ENCODE data around the gene DNAJC1.

DNA sequence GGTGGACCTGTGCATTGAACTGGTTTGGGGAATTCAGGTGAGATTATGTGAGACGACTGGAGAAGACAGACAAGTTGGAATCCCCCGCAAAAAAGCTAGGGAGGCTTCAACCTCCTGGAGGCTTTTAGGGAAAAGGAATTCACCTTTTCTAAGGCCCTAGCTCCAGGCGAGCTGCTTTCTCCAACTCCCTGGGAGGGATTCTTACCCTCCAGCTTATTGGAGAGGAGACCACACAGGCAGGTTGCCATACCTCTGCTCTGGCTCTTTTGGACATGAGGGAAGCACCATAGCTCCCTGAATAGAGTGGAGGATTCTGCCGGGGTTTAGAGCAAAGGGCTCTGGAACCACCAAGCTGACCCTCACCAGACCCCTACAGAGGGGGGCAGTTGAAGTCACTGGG, 255.7 kb downstream of the DNAJC1 start:
- TF ChIP-seq, protein P1, sequence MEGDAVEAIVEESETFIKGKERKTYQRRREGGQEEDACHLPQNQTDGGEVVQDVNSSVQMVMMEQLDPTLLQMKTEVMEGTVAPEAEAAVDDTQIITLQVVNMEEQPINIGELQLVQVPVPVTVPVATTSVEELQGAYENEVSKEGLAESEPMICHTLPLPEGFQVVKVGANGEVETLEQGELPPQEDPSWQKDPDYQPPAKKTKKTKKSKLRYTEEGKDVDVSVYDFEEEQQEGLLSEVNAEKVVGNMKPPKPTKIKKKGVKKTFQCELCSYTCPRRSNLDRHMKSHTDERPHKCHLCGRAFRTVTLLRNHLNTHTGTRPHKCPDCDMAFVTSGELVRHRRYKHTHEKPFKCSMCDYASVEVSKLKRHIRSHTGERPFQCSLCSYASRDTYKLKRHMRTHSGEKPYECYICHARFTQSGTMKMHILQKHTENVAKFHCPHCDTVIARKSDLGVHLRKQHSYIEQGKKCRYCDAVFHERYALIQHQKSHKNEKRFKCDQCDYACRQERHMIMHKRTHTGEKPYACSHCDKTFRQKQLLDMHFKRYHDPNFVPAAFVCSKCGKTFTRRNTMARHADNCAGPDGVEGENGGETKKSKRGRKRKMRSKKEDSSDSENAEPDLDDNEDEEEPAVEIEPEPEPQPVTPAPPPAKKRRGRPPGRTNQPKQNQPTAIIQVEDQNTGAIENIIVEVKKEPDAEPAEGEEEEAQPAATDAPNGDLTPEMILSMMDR (IDR thresholded peaks at IDR 0.05), result no peak
- no peak for TF ChIP-seq POLR2A (IDR thresholded peaks at IDR 0.05)
